Activated CD4-positive, alpha-beta T cell treated with anti-CD3 and anti-CD28 coated beads for 24 hours (primary cell): ENCODE data around the gene PIERCE2.
"Not testable (repeated sequence)": the region's sequence is repeated elsewhere in the genome, so short reads cannot be mapped to it uniquely, and the experiment has no call there.

Experiments
- DNase-seq, 2 donors: peaks; one replicate each; pipeline ENCODE4 v3.0.0-alpha.2; 2020; ENCODE audit warnings: low read depth in 2 of 2

The PIERCE2 gene

GRCh38 chr15:55434989-55435825 lies 26.9 kb downstream of the PIERCE2 start:
- peak in 1 of 2 donors; percentile 11 for DNase-seq

DNA sequence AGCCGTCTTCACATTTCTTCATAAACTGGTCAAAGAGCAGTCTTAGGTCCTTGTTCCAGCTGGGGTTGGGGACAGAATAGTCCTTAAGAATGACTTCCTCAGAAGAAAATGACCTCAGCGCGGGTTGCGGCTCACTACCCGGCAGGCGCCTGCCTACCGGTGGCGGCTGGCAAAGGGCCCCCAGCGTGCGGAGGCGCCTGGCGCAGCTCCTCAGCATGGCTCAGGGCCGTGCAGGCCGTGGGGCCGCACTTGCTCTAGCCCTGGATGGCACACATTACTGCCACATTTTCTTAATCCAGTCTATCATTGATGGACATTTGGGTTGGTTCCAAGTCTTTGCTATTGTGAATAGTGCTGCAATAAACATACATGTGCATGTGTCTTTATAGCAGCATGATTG lies 34.8 kb downstream of the PIERCE2 start:
- DNase-seq = not testable (repeated sequence)

- DNase-seq = not testable (repeated sequence)
Measured at GRCh38 chr15:55445936-55446335, 37.6 kb downstream of the PIERCE2 start.

- DNase-seq = not testable (repeated sequence)
Measured at GRCh38 chr15:55446379-55447029, 38.2 kb downstream of the PIERCE2 start.

DNA sequence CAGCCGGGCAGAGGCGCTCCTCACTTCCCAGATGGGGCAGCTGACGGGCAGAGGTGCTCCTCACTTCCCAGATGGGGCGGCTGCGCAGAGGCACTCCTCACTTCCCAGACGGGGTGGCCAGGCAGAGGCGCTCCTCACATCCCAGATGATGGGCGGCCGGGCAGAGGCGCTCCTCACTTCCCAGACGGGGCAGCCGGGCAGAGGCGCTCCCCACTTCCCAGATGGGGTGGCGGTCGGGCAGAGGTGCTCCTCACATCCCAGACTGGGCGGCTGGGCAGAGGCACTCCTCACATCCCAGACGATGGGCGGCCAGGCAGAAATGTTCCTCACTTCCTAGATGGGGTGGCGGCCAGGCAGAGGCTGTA lies 38.7 kb downstream of the PIERCE2 start:
- DNase-seq = not testable (repeated sequence)

- no peak for DNase-seq
Measured at GRCh38 chr15:55457401-55458022, 49.2 kb downstream of the PIERCE2 start.

- DNase-seq = no peak
Measured at GRCh38 chr15:55461447-55461846, 53.2 kb downstream of the PIERCE2 start.

DNA sequence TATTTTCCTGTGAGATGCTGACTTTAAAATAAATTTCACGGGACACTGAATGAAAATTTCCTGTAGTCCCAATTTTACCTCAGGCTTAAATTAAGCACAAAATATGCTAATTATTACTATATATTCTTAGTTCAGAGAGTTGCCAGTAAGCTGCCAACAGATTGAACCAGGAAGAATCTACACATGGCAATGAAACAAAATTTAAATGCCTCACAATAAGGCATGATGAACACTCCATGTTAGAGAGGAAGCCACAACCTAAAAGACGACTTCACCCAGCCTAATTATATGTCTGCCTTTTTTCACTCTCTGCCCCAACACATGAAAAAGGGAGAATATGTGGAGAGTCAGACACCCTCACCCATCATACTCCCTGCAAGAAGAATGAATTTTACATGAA lies 60.0 kb downstream of the PIERCE2 start:
- no peak for DNase-seq
